Measurements from ENCODE around the gene SRPK1. TPM values are rescaled to one million over a fixed set of nuclear protein-coding genes. Genes with fewer than 3 reads are reported as not detected.

The SRPK1 gene
- total RNA-seq, 4 donors from 2014 or later: 25.4 to 36.5 (median 30.4) TPM

- DNase-seq (ENCODE audit: extremely low spot score): no peak
- TF ChIP-seq POLR2A (IDR thresholded peaks at IDR 0.05; ENCODE audit: low read depth): no peak
- TF ChIP-seq EP300 (IDR thresholded peaks at IDR 0.05): no peak
- TF ChIP-seq POLR2AphosphoS5 (IDR thresholded peaks at IDR 0.05): no peak
- TF ChIP-seq CTCF (IDR thresholded peaks at IDR 0.05): no peak
- Histone ChIP-seq H3K27ac (replicated peaks in 1 of 4) (no peak overlapping the region), H3K4me1 (no peaks in the 10 kb centered on the region), H3K27me3 (no peaks in the 10 kb centered on the region), H3K9me3 (no peaks in the 10 kb centered on the region), H3K4me3 (no peak overlapping the region), H3K36me3 (no peaks in the 10 kb centered on the region)
- WGBS: 97% methylated on average over 2 of the region's 2 CpGs
- intact Hi-C loops (cut with DNase I): no loop called here
Measured at GRCh38 chr6:35898003-35898402, 22.9 kb downstream of the SRPK1 start.

DNA sequence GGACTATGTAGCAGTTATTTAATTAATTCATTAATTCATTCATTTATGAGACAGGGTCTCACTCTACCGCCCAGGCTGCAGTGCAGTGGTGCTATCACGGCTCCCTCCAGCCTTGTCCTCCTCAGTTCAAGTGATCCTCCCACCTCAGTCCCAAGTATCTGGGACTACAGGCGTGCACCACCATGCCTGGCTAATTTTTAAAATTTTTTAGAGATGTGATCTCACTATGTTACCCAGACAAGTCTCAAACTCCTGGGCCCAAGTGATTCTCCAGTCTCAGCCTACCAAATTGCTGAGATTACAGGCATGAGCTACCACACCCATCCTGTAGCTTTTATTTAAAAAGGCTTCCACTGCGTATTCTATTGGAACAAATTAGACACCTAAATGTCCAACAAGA lies 23.4 kb downstream of the SRPK1 start:
- Histone ChIP-seq H3K9me3 (no peaks in the 10 kb centered on the region), H3K4me1 (no peaks in the 10 kb centered on the region), H3K36me3 (no peaks in the 10 kb centered on the region), H3K27me3 (no peaks in the 10 kb centered on the region), H3K4me3 (no peak overlapping the region), H3K27ac (replicated peaks in 1 of 4) (no peak overlapping the region)
- TF ChIP-seq CTCF (IDR thresholded peaks at IDR 0.05) (no peak), EP300 (IDR thresholded peaks at IDR 0.05) (no peak), POLR2A (IDR thresholded peaks at IDR 0.05; ENCODE audit: low read depth) (no peak), POLR2AphosphoS5 (IDR thresholded peaks at IDR 0.05) (no peak)
- WGBS: 96% methylated on average over 4 of the region's 4 CpGs
- no peak for DNase-seq (ENCODE audit: extremely low spot score)
- intact Hi-C loops (cut with DNase I): no loop called here

- WGBS: 96% methylated on average over 3 of the region's 3 CpGs
- no peaks in the 10 kb centered on the region for H3K9me3 ChIP-seq
- no peak overlapping the region for H3K27ac ChIP-seq (replicated peaks in 1 of 4)
- no peaks in the 10 kb centered on the region for H3K36me3 ChIP-seq
- no peak for DNase-seq (ENCODE audit: extremely low spot score)
- no peaks in the 10 kb centered on the region for H3K4me1 ChIP-seq
- TF ChIP-seq EP300 (IDR thresholded peaks at IDR 0.05) (no peak), POLR2AphosphoS5 (IDR thresholded peaks at IDR 0.05) (no peak), CTCF (IDR thresholded peaks at IDR 0.05) (no peak), POLR2A (IDR thresholded peaks at IDR 0.05; ENCODE audit: low read depth) (no peak)
- no peak overlapping the region for H3K4me3 ChIP-seq
- intact Hi-C loops (cut with DNase I): no loop called here
- no peaks in the 10 kb centered on the region for H3K27me3 ChIP-seq
Measured at GRCh38 chr6:35897036-35897435, 23.9 kb downstream of the SRPK1 start.

GRCh38 chr6:35896228-35896627 lies 24.7 kb downstream of the SRPK1 start:
- no peak for DNase-seq (ENCODE audit: extremely low spot score)
- Histone ChIP-seq H3K36me3 (no peaks in the 10 kb centered on the region), H3K27ac (replicated peaks in 1 of 4) (no peak overlapping the region), H3K9me3 (no peaks in the 10 kb centered on the region), H3K27me3 (no peaks in the 10 kb centered on the region), H3K4me3 (no peak overlapping the region), H3K4me1 (no peaks in the 10 kb centered on the region)
- WGBS: 100% methylated on average over 1 of the region's 1 CpG
- intact Hi-C loops (cut with DNase I): no loop called here
- TF ChIP-seq CTCF (IDR thresholded peaks at IDR 0.05) (no peak), POLR2AphosphoS5 (IDR thresholded peaks at IDR 0.05) (no peak), EP300 (IDR thresholded peaks at IDR 0.05) (no peak), POLR2A (IDR thresholded peaks at IDR 0.05; ENCODE audit: low read depth) (no peak)

- TF ChIP-seq CTCF (IDR thresholded peaks at IDR 0.05) (no peak), POLR2A (IDR thresholded peaks at IDR 0.05; ENCODE audit: low read depth) (no peak), POLR2AphosphoS5 (IDR thresholded peaks at IDR 0.05) (no peak), EP300 (IDR thresholded peaks at IDR 0.05) (no peak)
- no peaks in the 10 kb centered on the region for H3K4me1 ChIP-seq
- WGBS: 94% methylated on average over 3 of the region's 3 CpGs
- intact Hi-C loops (cut with DNase I): no loop called here
- no peaks in the 10 kb centered on the region for H3K9me3 ChIP-seq
- no peak overlapping the region for H3K27ac ChIP-seq (replicated peaks in 1 of 4)
- no peaks in the 10 kb centered on the region for H3K36me3 ChIP-seq
- H3K27me3 ChIP-seq: no peaks in the 10 kb centered on the region
- DNase-seq (ENCODE audit: extremely low spot score): no peak
- H3K4me3 ChIP-seq: no peak overlapping the region
Measured at GRCh38 chr6:35895560-35895959, 25.3 kb downstream of the SRPK1 start.

All from esophagus muscularis mucosa (tissue), 4 donors.